GM19372 (cell line): ENCODE measurements around the gene TTC8.
"Not testable (repeated sequence)": the region's sequence is repeated elsewhere in the genome, so short reads cannot be mapped to it uniquely, and the experiment has no call there.

Experiments
- ATAC-seq: cut with Tn5 transposase; IDR thresholded peaks from one replicate; pipeline ENCODE4 v1.9.1; 2021; ENCODE audit warnings: mild to moderate bottlenecking, low read depth, moderate library complexity; ENCODE audit not compliant: unreplicated experiment

TTC8 gene

GRCh38 chr14:88859118-88859517, 34.7 kb downstream of the TTC8 start:
- not testable (repeated sequence) for ATAC-seq

GRCh38 chr14:88863167-88863566, 38.7 kb downstream of the TTC8 start:
- ATAC-seq, result no peak

DNA sequence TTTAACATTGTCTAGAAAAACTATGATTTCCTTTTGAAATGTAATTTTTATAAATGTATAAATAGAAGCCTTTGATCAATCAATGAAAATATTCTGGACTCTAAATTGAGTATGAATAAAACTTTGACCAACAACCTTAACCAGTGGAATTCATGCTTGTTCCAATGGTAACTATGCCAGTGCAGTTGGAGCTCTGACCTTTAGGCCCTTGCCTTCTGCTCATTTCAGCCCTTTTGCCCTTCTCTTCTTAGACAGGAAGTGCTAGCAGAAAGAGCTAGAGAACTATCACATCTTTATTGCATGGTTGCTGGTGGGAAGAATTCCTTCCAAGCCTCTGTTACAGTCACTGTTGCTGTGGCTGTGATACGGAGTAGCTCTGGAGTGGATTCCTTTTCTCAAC, 39.7 kb downstream of the TTC8 start:
- ATAC-seq, result no peak

GRCh38 chr14:88866305-88866704, 41.9 kb downstream of the TTC8 start:
- no peak for ATAC-seq

DNA sequence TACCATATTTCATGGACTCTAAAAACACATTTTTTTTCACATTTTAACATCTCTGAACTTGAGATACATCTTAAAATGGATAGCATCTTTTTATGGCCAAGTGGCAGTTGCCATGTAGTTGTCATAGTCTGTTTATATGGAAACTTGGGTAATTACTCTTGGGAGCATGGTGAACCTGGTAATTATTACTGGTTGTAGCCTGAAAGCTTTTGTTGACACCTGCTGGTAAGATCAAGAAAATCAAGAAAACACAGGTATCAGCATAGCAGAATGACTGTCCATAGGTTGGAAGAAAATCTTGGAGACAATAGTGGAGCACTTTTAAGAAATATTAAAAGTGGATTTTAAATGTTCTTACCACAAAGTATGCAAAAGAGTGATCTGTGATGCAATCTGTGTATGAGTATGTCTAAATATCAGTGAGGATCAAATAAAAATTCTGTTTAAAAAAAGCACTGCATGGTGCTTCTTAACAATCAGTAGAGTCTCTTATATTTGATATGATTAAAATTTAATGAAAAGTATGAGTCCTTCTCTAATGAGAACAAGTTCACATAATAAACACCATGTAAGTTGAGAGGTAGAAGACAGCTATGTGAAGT, 44.2 kb downstream of the TTC8 start:
- ATAC-seq, result no peak

GRCh38 chr14:88870777-88871176, 46.3 kb downstream of the TTC8 start:
- no peak for ATAC-seq

GRCh38 chr14:88871429-88871828, 47.0 kb downstream of the TTC8 start:
- ATAC-seq, result no peak

DNA sequence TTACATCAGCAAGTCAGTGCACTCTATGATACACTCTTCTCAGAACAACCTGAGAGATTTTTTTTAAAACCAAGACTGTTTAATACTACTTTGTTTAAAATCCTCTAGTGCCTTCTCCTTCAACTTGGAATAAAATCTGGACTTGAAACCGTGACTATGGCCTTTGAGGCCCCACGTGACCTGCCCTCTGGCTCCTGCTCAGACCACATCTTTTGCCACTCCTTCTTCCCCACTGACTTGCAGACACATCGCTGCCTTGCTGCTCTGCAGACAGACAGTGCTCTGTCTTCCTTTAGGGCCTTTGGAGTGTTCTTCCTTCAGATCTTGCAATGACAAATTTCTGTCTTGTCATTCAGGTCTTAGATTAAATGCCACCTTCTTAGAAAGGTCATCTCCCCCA, 48.5 kb downstream of the TTC8 start:
- ATAC-seq, result no peak

- ATAC-seq, result no peak
Measured at GRCh38 chr14:88877192-88877591, 52.7 kb downstream of the TTC8 start.

DNA sequence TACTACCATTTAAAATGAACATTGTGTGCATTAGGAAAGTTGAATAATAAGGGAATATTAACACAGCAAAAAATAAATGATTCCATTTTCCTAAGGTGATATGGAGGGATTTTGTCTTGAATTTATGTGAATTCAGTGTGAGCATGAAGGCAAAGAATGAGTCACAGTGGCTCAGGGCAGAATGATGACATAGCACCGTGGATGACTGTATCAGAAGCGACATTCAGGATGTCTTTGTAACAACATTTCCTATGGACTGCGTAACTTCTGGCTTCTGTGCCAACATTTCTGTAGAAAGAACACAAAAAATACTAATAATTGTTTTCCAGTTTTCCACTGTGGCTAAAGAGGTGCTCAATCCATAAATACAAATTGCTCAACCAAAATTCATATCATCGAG, 54.6 kb downstream of the TTC8 start:
- no peak for ATAC-seq

DNA sequence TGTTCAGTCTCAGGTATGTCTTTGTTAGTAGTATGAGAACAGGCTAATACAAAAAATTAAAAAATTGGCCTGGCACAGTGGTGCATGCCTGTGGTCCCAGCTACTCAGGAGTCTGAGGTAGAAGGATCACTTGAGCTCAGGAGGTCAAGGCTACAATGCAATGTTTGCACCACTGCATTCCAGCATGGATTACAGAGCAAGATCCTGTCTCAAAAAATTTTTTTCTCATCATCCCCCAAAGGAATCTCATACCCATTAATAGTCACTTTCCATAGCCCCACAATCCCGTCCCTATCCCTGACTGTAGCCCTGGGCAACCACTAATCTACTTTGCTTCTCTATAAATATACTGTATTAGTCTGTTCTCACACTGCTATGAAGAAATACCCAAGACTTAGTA, 57.8 kb downstream of the TTC8 start:
- no peak for ATAC-seq

- no peak for ATAC-seq
Measured at GRCh38 chr14:88895116-88895515, 70.7 kb downstream of the TTC8 start.

DNA sequence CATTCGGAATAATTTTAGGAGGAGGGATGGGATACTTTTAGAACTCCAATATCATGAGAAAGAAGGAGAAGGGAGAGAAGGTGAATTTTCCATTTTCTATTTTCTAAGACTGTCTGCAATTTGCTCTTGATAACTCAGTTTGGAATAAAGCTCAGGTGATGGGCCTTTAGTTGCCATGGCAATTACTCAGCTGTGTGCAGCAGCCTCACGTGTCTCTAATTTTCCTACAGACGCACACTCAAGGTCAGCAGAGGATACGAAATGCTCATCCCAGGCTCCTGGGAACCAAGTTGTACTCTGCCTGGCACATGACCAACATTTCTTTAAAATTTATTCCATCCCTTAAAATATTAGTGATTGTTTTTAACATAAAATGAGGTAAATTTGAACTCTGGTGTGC, 76.7 kb downstream of the TTC8 start:
- ATAC-seq, result no peak

- ATAC-seq, result no peak
Measured at GRCh38 chr14:88901991-88902390, 77.5 kb downstream of the TTC8 start.

DNA sequence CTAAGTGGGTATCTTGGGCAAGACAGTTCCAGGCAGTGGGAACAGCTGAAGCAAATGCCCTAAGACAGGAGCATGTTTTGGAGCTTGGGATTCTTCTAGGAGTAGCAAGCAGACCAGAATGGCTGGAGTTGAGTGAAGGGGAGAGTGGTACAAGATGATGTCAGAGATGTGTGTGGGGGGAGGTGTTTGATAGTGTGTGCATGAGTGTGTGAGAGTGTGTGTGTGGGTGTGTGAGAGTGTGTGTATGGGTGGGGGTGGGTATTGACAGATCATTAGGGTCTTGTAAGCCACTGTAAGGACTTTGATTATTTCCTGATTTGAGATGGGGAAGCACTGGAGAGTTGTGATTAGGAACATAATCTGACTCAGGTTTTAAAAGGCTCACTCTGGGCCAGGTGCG, 78.4 kb downstream of the TTC8 start:
- ATAC-seq, result no peak

DNA sequence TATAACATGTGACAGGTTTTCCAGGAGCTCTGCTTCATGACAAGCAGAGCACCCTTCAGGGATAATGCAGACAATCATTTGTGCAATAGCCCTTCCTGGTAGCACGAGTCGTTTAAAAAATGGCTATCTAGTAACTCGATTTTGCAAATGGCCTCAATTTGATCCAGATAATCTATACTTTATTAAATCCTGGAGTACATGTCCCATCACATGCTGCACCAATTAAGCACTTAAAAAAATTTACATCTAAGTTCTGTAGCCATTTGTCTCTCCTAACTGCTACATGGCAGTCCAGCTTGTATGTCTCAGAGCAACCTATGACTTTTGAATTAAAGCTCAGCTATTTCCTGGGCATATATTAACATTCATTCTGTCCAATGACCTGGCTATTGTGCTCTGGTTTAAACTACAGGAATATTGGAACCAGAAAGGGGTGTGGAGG, 79.8 kb downstream of the TTC8 start:
- no peak for ATAC-seq

- no peak for ATAC-seq
Measured at GRCh38 chr14:88904864-88905263, 80.4 kb downstream of the TTC8 start.

GRCh38 chr14:88908216-88908615, 83.8 kb downstream of the TTC8 start:
- ATAC-seq, result no peak

GRCh38 chr14:88910386-88910785, 85.9 kb downstream of the TTC8 start:
- no peak for ATAC-seq

GRCh38 chr14:88911809-88912208, 87.4 kb downstream of the TTC8 start:
- no peak for ATAC-seq

DNA sequence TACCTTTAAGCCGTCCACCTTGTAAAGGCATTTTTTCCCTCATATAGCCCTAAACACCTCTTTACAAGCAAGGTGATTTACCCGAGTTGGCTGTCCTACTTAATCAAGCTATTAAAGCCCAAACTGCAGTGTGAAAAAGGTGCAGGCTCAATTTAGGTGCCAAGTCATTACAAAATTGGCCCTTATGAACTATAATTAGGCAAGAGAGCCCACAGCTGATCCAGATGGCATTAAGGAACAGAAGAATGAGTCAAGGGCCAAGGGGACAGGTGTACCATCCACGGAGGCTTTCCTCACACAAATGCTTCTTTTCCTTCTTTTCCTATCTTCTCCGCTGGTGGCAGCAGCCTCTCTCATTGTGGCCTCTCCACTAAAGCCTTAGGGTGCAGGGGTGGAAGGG, 90.5 kb downstream of the TTC8 start:
- no peak for ATAC-seq

- no peak for ATAC-seq
Measured at GRCh38 chr14:88919502-88919901, 95.1 kb downstream of the TTC8 start.
